A673 (cell line): ENCODE data around the gene MVB12B.

Experiments used
- EZH2 ChIP-seq: fragments of 200-600 bp; sonication (generic); IDR thresholded peaks from 2 replicates; pipeline ENCODE4 v1.6.1; 2017; ENCODE audit warnings: borderline replicate concordance, low read depth, mild to moderate bottlenecking, mixed read lengths, antibody characterized with exemption, low read length; ENCODE audit not compliant: poor library complexity, severe bottlenecking
- TF ChIP-seq, protein P1 (sequence below): fragments of 300-800, 200-600 bp; sonication (generic); conservative IDR thresholded peaks from 2 replicates; pipeline ENCODE4 v1.5.1; 2017; ENCODE audit warnings: low read depth, mild to moderate bottlenecking, antibody characterized with exemption, low read length, moderate library complexity, mixed read lengths

- no peak for TF ChIP-seq EZH2
- TF ChIP-seq, protein P1, sequence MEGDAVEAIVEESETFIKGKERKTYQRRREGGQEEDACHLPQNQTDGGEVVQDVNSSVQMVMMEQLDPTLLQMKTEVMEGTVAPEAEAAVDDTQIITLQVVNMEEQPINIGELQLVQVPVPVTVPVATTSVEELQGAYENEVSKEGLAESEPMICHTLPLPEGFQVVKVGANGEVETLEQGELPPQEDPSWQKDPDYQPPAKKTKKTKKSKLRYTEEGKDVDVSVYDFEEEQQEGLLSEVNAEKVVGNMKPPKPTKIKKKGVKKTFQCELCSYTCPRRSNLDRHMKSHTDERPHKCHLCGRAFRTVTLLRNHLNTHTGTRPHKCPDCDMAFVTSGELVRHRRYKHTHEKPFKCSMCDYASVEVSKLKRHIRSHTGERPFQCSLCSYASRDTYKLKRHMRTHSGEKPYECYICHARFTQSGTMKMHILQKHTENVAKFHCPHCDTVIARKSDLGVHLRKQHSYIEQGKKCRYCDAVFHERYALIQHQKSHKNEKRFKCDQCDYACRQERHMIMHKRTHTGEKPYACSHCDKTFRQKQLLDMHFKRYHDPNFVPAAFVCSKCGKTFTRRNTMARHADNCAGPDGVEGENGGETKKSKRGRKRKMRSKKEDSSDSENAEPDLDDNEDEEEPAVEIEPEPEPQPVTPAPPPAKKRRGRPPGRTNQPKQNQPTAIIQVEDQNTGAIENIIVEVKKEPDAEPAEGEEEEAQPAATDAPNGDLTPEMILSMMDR: no peak
Measured at GRCh38 chr9:126448136-126448535, 121.5 kb downstream of the MVB12B start.
